H9 (cell line): ENCODE measurements around the gene NPC1L1. TPM values are rescaled to one million over a fixed set of nuclear protein-coding genes. Genes with fewer than 3 reads are reported as not detected.

Experiments
- DNase-seq: peaks from one replicate; pipeline ENCODE4 v3.0.0-alpha.2; 2017
- H2AFZ ChIP-seq: one replicate; pipeline ENCODE4 v1.6.1; 2013; ENCODE audit warnings: mild to moderate bottlenecking, low read length, control low read depth, moderate library complexity
- H2AK5ac ChIP-seq: 2 replicates; pipeline ENCODE4 v1.6.1; 2013; ENCODE audit warnings: low read length, control low read depth, mixed read lengths; ENCODE audit not compliant: insufficient read length
- H2BK120ac ChIP-seq: one replicate; pipeline ENCODE4 v1.6.1; 2013; ENCODE audit warnings: low read depth, mild to moderate bottlenecking, low read length, control low read depth, inconsistent platforms; ENCODE audit not compliant: poor library complexity, severe bottlenecking
- H2BK12ac ChIP-seq: 2 replicates; pipeline ENCODE4 v1.6.1; 2013; ENCODE audit warnings: low read length, control low read depth, mixed read lengths, low read depth; ENCODE audit not compliant: insufficient read length
- H2BK15ac ChIP-seq: 2 replicates; pipeline ENCODE4 v1.6.1; 2013; ENCODE audit warnings: low read depth, low read length, control low read depth
- H2BK20ac ChIP-seq: one replicate; pipeline ENCODE4 v1.6.1; 2013; ENCODE audit warnings: low read depth, mild to moderate bottlenecking, low read length, control low read depth, inconsistent platforms; ENCODE audit not compliant: poor library complexity, severe bottlenecking
- H2BK5ac ChIP-seq: 2 replicates; pipeline ENCODE4 v1.6.1; 2013; ENCODE audit warnings: low read length, control low read depth, mixed read lengths; ENCODE audit not compliant: insufficient read length
- H3K14ac ChIP-seq: 2 replicates; pipeline ENCODE4 v1.6.1; 2013; ENCODE audit warnings: low read length, control low read depth; ENCODE audit not compliant: insufficient read depth
- H3K18ac ChIP-seq: 2 replicates; pipeline ENCODE4 v1.6.1; 2013; ENCODE audit warnings: low read depth, mild to moderate bottlenecking, mixed read lengths, low read length, control low read depth; ENCODE audit not compliant: insufficient read length
- H3K23ac ChIP-seq: 2 replicates; pipeline ENCODE4 v1.6.1; 2013; ENCODE audit warnings: low read length, control low read depth, mixed read lengths, low read depth; ENCODE audit not compliant: insufficient read length
- H3K23me2 ChIP-seq: 2 replicates; pipeline ENCODE4 v1.6.1; 2013; ENCODE audit warnings: low read depth, mild to moderate bottlenecking, mixed read lengths, low read length, control low read depth; ENCODE audit not compliant: insufficient read length, poor library complexity, severe bottlenecking
- H3K27ac ChIP-seq: 2 replicates; pipeline ENCODE4 v1.5.1; 2013; ENCODE audit warnings: low read length, control low read depth, mixed read lengths, low read depth; ENCODE audit not compliant: insufficient read length
- H3K27me3 ChIP-seq: 2 replicates; pipeline ENCODE4 v1.6.1; 2013; ENCODE audit warnings: low read length, control low read depth, inconsistent platforms; ENCODE audit not compliant: insufficient read depth
- H3K4ac ChIP-seq: 2 replicates; pipeline ENCODE4 v1.6.1; 2013; ENCODE audit warnings: low read depth, mild to moderate bottlenecking, control low read depth, inconsistent platforms, low read length, moderate library complexity
- H3K4me1 ChIP-seq: 2 replicates; pipeline ENCODE4 v1.6.1; 2013; ENCODE audit warnings: low read length, control low read depth, inconsistent platforms; ENCODE audit not compliant: insufficient read depth
- H3K4me2 ChIP-seq: 2 replicates; pipeline ENCODE4 v1.6.1; 2013; ENCODE audit warnings: low read length, control low read depth, mixed read lengths; ENCODE audit not compliant: insufficient read length, insufficient read depth
- H3K56ac ChIP-seq: 2 replicates; pipeline ENCODE4 v1.6.1; 2013; ENCODE audit warnings: low read depth, mild to moderate bottlenecking, mixed read lengths, low read length, control low read depth; ENCODE audit not compliant: insufficient read length
- H3K79me1 ChIP-seq: 2 replicates; pipeline ENCODE4 v1.6.1; 2013; ENCODE audit warnings: low read depth, mild to moderate bottlenecking, moderate library complexity, low read length, control low read depth, inconsistent platforms; ENCODE audit not compliant: insufficient read depth, poor library complexity, severe bottlenecking
- H3K79me2 ChIP-seq: 2 replicates; pipeline ENCODE4 v1.6.1; 2013; ENCODE audit warnings: low read length, control low read depth, inconsistent platforms; ENCODE audit not compliant: insufficient read depth
- H3K9ac ChIP-seq: 2 replicates; pipeline ENCODE4 v1.6.1; 2013; ENCODE audit warnings: low read length, control low read depth, mixed read lengths; ENCODE audit not compliant: insufficient read length; ENCODE audit errors: extremely low read depth
- H3K9me3 ChIP-seq: one replicate; pipeline ENCODE4 v1.6.1; 2013; ENCODE audit warnings: low read depth, low read length, inconsistent platforms; ENCODE audit not compliant: control insufficient read depth
- H3T11ph ChIP-seq: one replicate; pipeline ENCODE4 v1.6.1; 2013; ENCODE audit warnings: mild to moderate bottlenecking, low read length, control low read depth, inconsistent platforms
- H4K20me1 ChIP-seq: one replicate; pipeline ENCODE4 v1.6.1; 2013; ENCODE audit not compliant: control insufficient read depth, insufficient read length, insufficient read depth
- H4K5ac ChIP-seq: 2 replicates; pipeline ENCODE4 v1.6.1; 2013; ENCODE audit warnings: low read depth, mild to moderate bottlenecking, mixed read lengths, low read length, control low read depth; ENCODE audit not compliant: insufficient read length
- H4K8ac ChIP-seq: replicated peaks from 2 replicates; pipeline ENCODE4 v1.6.1; 2013; ENCODE audit warnings: low read length, control low read depth, mixed read lengths, low read depth; ENCODE audit not compliant: insufficient read length
- H4K91ac ChIP-seq: 2 replicates; pipeline ENCODE4 v1.6.1; 2013; ENCODE audit warnings: low read depth, mild to moderate bottlenecking, moderate library complexity, mixed read lengths, low read length, control low read depth; ENCODE audit not compliant: insufficient read length
- H3K27ac Mint-ChIP-seq, 3 experiments: 2 replicates in 2 of 3; 3 replicates in 1 of 3; pipeline ENCODE4 v1.8.0; 2020 to 2021; ENCODE audit warnings: mixed read lengths in 3 of 3, mild to moderate bottlenecking in 1 of 3, moderate library complexity in 1 of 3
- H3K27me3 Mint-ChIP-seq: 2 replicates; pipeline ENCODE4 v1.8.0; 2021; ENCODE audit warnings: low read depth, mild to moderate bottlenecking, moderate library complexity, mixed read lengths
- H3K36me3 Mint-ChIP-seq, 3 experiments: 2 replicates in 2 of 3; 3 replicates in 1 of 3; pipeline ENCODE4 v1.8.0; 2020 to 2021; ENCODE audit warnings: low read depth in 3 of 3, mixed read lengths in 3 of 3; ENCODE audit not compliant: insufficient read depth in 1 of 3
- H3K4me1 Mint-ChIP-seq, 2 experiments: 2 replicates each; pipeline ENCODE4 v1.8.0; 2020; ENCODE audit warnings: mixed read lengths in 2 of 2
- H3K4me3 Mint-ChIP-seq, 2 experiments: 2 replicates in 1 of 2; 3 replicates in 1 of 2; pipeline ENCODE4 v1.8.0; 2020 to 2021; ENCODE audit warnings: mild to moderate bottlenecking in 2 of 2, mixed read lengths in 2 of 2, moderate library complexity in 1 of 2
- H3K9me3 Mint-ChIP-seq, 2 experiments: 2 replicates in 1 of 2; 3 replicates in 1 of 2; pipeline ENCODE4 v1.8.0; 2020; ENCODE audit warnings: mild to moderate bottlenecking in 2 of 2, mixed read lengths in 2 of 2, moderate library complexity in 1 of 2
- CTCF ChIP-seq: fragments of 200-600 bp; sonication (generic); conservative IDR thresholded peaks from 3 replicates; pipeline ENCODE4 v1.8.0; 2021; ENCODE audit warnings: antibody characterized with exemption, mild to moderate bottlenecking
- WGBS: extraction: QIAGEN DNeasy Blood & Tissue Kit; methylation state at CpG from one replicate; pipeline ENCODE4 v1.1.7; 2013; ENCODE audit warnings: missing lambda C conversion rate, low lambda C conversion rate, mixed read lengths; ENCODE audit not compliant: insufficient read length; ENCODE audit errors: extremely low coverage; 5-methylcytosine and 5-hydroxymethylcytosine counted together
- total RNA-seq: library from RNA; stranded (reverse); gene quantifications from 2 replicates; pipeline ENCODE4 v1.2.1, GENCODE V29; 2021

NPC1L1 gene
- total RNA-seq, 1 experiment from 2014 or later, result 0.11 TPM

GRCh38 chr7:44564606-44565005 lies 23.5 kb upstream of the NPC1L1 start:
- Histone ChIP-seq H3K4me2 (no peak overlapping the region), H3K4ac (no peak overlapping the region), H3K56ac (no peak overlapping the region), H4K91ac (no peak overlapping the region), H2AFZ (no peak overlapping the region), H3K27ac (no peak overlapping the region), H3K27me3 (no peaks in the 10 kb centered on the region), H3K9me3 (no peaks in the 10 kb centered on the region), H3K9ac (no peak overlapping the region), H2BK120ac (no peak overlapping the region), H3K14ac (no peak overlapping the region), H2BK20ac (no peak overlapping the region), H2AK5ac (no peak overlapping the region), H3T11ph (no peak overlapping the region), H4K20me1 (no peaks in the 10 kb centered on the region), H3K79me1 (no peaks in the 10 kb centered on the region), H2BK5ac (no peak overlapping the region), H3K79me2 (no peaks in the 10 kb centered on the region), H4K8ac (no peak overlapping the region), H3K23me2 (no peaks in the 10 kb centered on the region), H4K5ac (no peak overlapping the region), H2BK15ac (no peak overlapping the region), H2BK12ac (no peak overlapping the region), H3K4me1 (no peaks in the 10 kb centered on the region), H3K23ac (no peak overlapping the region), H3K18ac (no peak overlapping the region)
- Mint-ChIP-seq H3K9me3 (no peaks in the 10 kb centered on the region; a peak in 1 of 5 replicates), H3K4me3 (no peak overlapping the region), H3K36me3 (peaks cover 43 to 62% (median 48%) of the 10 kb centered on the region in 3 experiments), H3K27ac (no peak overlapping the region; a peak in 2 of 7 replicates), H3K27me3 (peaks cover 1% of the 10 kb centered on the region; the same call in 1 of the 2 replicates), H3K4me1 (peaks cover 4 to 7% of the 10 kb centered on the region in 2 experiments; a peak in 3 of 4 replicates)
- no peak for TF ChIP-seq CTCF
- DNase-seq, result no peak
- WGBS, result no CpG with 5 or more reads among the region's 2 CpGs
